Neuronal stem cell (in vitro differentiated cells): Measurements from ENCODE around the gene UROS.

ENCODE experiments used
- DNase-seq: peaks from one replicate; pipeline ENCODE4 v3.0.0-alpha.2; 2013; ENCODE audit warnings: low spot score
- H2AFZ ChIP-seq: one replicate; pipeline ENCODE4 v1.6.1; 2013; ENCODE audit warnings: mild to moderate bottlenecking, low read length, inconsistent platforms
- H2AK5ac ChIP-seq: 2 replicates; pipeline ENCODE4 v1.6.1; 2013; ENCODE audit warnings: low read depth, mild to moderate bottlenecking, inconsistent platforms, low read length, moderate library complexity, mixed read lengths
- H2BK120ac ChIP-seq: 2 replicates; pipeline ENCODE4 v1.6.1; 2013; ENCODE audit warnings: low read depth, mild to moderate bottlenecking, inconsistent platforms, low read length, moderate library complexity, mixed read lengths
- H2BK12ac ChIP-seq: one replicate; pipeline ENCODE4 v1.6.1; 2013; ENCODE audit warnings: low read length, inconsistent platforms
- H2BK15ac ChIP-seq: 2 replicates; pipeline ENCODE4 v1.6.1; 2013; ENCODE audit warnings: mild to moderate bottlenecking, low read length, inconsistent platforms, mixed read lengths
- H2BK5ac ChIP-seq: one replicate; pipeline ENCODE4 v1.6.1; 2013; ENCODE audit warnings: inconsistent platforms, mild to moderate bottlenecking, low read length, moderate library complexity
- H3K14ac ChIP-seq: one replicate; pipeline ENCODE4 v1.6.1; 2013; ENCODE audit warnings: low read length, inconsistent platforms
- H3K18ac ChIP-seq: 2 replicates; pipeline ENCODE4 v1.6.1; 2013; ENCODE audit warnings: low read length, inconsistent platforms
- H3K23ac ChIP-seq: 2 replicates; pipeline ENCODE4 v1.6.1; 2013; ENCODE audit warnings: low read depth, mild to moderate bottlenecking, mixed read lengths, low read length, inconsistent platforms; ENCODE audit not compliant: poor library complexity
- H3K27ac ChIP-seq: replicated peaks from 3 replicates; pipeline ENCODE4 v1.5.1; 2013; ENCODE audit warnings: low read length, inconsistent platforms
- H3K27me3 ChIP-seq, 3 experiments: 2 replicates each; pipeline ENCODE4 v1.6.1; 2013; ENCODE audit warnings: low read length in 3 of 3, mild to moderate bottlenecking in 2 of 3, inconsistent platforms in 1 of 3, low read depth in 1 of 3, mixed read lengths in 1 of 3, moderate library complexity in 1 of 3; ENCODE audit not compliant: control insufficient read depth in 3 of 3, insufficient read depth in 3 of 3
- H3K36me3 ChIP-seq, 2 donors: replicated peaks in 1 of 2; 2 replicates each; pipeline ENCODE4 v1.6.1; 2013; ENCODE audit warnings: low read length in 2 of 2; ENCODE audit not compliant: control insufficient read depth in 2 of 2, insufficient read depth in 2 of 2
- H3K4ac ChIP-seq: 2 replicates; pipeline ENCODE4 v1.6.1; 2013; ENCODE audit warnings: inconsistent platforms, mild to moderate bottlenecking, low read length, moderate library complexity
- H3K4me1 ChIP-seq, 2 donors: 1 replicate in 1 of 2; 2 replicates in 1 of 2; pipeline ENCODE4 v1.6.1; 2013; ENCODE audit warnings: low read length in 2 of 2, low read depth in 1 of 2; ENCODE audit not compliant: control insufficient read depth in 2 of 2, insufficient read depth in 1 of 2
- H3K4me2 ChIP-seq: one replicate; pipeline ENCODE4 v1.6.1; 2013; ENCODE audit warnings: mild to moderate bottlenecking, low read length, inconsistent platforms; ENCODE audit not compliant: insufficient read depth, poor library complexity, severe bottlenecking
- H3K4me3 ChIP-seq, 2 donors: 2 replicates each; pipeline ENCODE4 v1.5.1; 2013; ENCODE audit warnings: low read length in 2 of 2, mild to moderate bottlenecking in 2 of 2, inconsistent platforms in 1 of 2, moderate library complexity in 1 of 2
- H3K79me1 ChIP-seq: one replicate; pipeline ENCODE4 v1.6.1; 2013; ENCODE audit warnings: low read depth, mild to moderate bottlenecking, inconsistent platforms, low read length, moderate library complexity
- H3K9ac ChIP-seq: one replicate; pipeline ENCODE4 v1.6.1; 2013; ENCODE audit warnings: mild to moderate bottlenecking, low read depth, low read length, inconsistent platforms; ENCODE audit not compliant: poor library complexity
- H3K9me3 ChIP-seq, 2 donors: replicated peaks in 1 of 2; 2 replicates each; pipeline versions ENCODE3 to v1.6.1; 2013; ENCODE audit warnings: low read length in 2 of 2, mild to moderate bottlenecking in 2 of 2, inconsistent platforms in 1 of 2, low read depth in 1 of 2, mixed read lengths in 1 of 2, moderate library complexity in 1 of 2; ENCODE audit not compliant: control insufficient read depth in 2 of 2, insufficient read depth in 1 of 2
- H4K8ac ChIP-seq: one replicate; pipeline ENCODE4 v1.6.1; 2013; ENCODE audit warnings: low read depth, mild to moderate bottlenecking, inconsistent platforms, low read length, moderate library complexity
- H4K91ac ChIP-seq: one replicate; pipeline ENCODE4 v1.6.1; 2013; ENCODE audit warnings: low read length, low read depth, mild to moderate bottlenecking, inconsistent platforms; ENCODE audit not compliant: poor library complexity
- WGBS, 2 donors: extraction: QIAGEN DNeasy Blood & Tissue Kit; methylation state at CpG; one replicate each; pipeline ENCODE4 v1.1.7; 2013; ENCODE audit warnings: missing lambda C conversion rate in 2 of 2, mixed read lengths in 1 of 2; ENCODE audit not compliant: insufficient read length in 2 of 2, insufficient replicate concordance in 1 of 2; ENCODE audit errors: extremely low coverage in 2 of 2; 5-methylcytosine and 5-hydroxymethylcytosine counted together

The UROS gene

DNA sequence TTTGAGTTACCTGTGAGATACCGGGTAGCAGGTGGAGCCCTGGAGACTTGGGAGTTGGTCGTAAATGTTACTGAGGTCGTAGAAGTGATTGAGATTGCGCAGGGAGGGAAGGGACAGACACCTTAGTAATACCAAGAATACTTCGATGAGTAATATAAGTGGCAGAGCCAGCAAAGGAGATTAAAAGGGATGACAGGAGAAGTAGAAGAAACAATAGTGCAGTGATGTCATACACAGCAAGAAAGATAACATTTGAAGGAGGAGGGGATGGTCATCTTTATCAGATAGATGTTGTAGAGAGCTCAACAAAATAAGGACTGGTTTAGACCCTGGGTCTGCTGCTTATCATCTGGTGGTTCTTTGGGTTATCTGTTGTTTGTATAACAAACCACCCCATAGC, 5.3 kb upstream of the UROS start:
- no CpG with 5 or more reads among the region's 5 CpGs for WGBS, 2 donors

DNA sequence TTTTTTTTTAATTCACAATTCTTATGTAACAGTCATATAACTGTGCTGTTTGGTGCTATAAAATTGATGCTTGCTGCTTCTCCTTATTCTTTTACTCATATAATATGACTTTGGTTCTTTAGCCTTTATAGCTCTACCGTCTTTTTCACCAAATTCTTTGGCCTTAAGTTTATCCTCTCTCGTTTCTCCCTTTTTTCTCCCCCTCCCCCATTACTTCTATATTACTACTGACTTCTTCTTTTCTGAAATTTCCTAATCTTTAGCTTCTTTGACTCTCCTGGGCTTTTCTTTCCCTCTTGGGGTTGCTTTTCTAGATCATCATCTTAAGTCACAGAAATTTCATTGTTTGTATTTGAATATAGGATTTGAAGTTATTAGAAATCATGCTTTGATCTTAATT, 4.1 kb upstream of the UROS start:
- H3K36me3 ChIP-seq: peaks cover 18 to 75% of the 10 kb centered on the region in 2 donors
- H4K91ac ChIP-seq: no peak overlapping the region
- H2BK12ac ChIP-seq: no peak overlapping the region
- H3K9me3 ChIP-seq: no peaks in the 10 kb centered on the region
- no peak overlapping the region for H2BK15ac ChIP-seq
- H3K79me1 ChIP-seq: peaks cover 3% of the 10 kb centered on the region
- H4K8ac ChIP-seq: no peak overlapping the region
- no peak overlapping the region for H3K4me3 ChIP-seq
- H3K27ac ChIP-seq: no peak overlapping the region
- H2BK120ac ChIP-seq: no peak overlapping the region
- no peak overlapping the region for H3K9ac ChIP-seq
- H3K23ac ChIP-seq: no peak overlapping the region
- H3K18ac ChIP-seq: no peak overlapping the region
- H2BK5ac ChIP-seq: no peak overlapping the region
- no peak overlapping the region for H3K4ac ChIP-seq
- H3K14ac ChIP-seq: no peak overlapping the region
- peaks cover 1 to 3% of the 10 kb centered on the region in 2 donors for H3K4me1 ChIP-seq
- no peak overlapping the region for H2AK5ac ChIP-seq
- WGBS, 2 donors: 100% methylated on average over 1 of the region's 2 CpGs; no CpG with 5 or more reads in 1 of the 2 donors
- H3K27me3 ChIP-seq: no peaks in the 10 kb centered on the region
- DNase-seq: no peak
- no peak overlapping the region for H2AFZ ChIP-seq
- H3K4me2 ChIP-seq: no peak overlapping the region

More for the DNA sequence above, 5.3 kb upstream of the UROS start:
- Histone ChIP-seq H3K9ac (no peak overlapping the region), H3K9me3 (no peaks in the 10 kb centered on the region), H4K8ac (no peak overlapping the region), H3K36me3 (peaks cover 22 to 87% of the 10 kb centered on the region in 2 donors), H3K23ac (no peak overlapping the region), H3K27ac (no peak overlapping the region), H2BK12ac (no peak overlapping the region), H2BK15ac (no peak overlapping the region), H3K79me1 (no peaks in the 10 kb centered on the region), H3K4me1 (peaks cover 1 to 3% of the 10 kb centered on the region in 2 donors), H3K4ac (no peak overlapping the region), H2AFZ (no peak overlapping the region), H3K18ac (no peak overlapping the region), H2AK5ac (no peak overlapping the region), H4K91ac (no peak overlapping the region), H3K4me2 (no peak overlapping the region), H3K4me3 (no peak overlapping the region), H2BK5ac (no peak overlapping the region), H3K27me3 (no peaks in the 10 kb centered on the region), H2BK120ac (no peak overlapping the region), H3K14ac (no peak overlapping the region)
- DNase-seq: no peak

DNA sequence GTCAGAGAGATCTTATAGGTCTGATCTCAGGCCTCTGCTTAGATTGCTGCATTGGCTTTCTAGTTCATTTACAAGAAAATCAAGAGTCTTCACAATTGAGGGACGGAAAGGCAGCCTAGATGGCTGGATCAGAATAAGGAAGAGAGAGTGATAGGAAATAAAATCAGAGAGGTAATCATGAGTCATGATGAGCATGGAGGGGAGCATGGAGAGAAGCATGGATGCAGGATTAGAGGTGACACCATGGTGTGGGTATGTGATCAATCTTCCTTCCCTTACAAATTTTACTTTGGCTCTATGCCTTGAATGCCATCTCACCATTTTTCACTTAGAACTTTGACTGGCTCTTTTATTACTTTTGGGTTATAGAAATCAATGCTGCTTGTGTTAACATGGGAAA, 1.7 kb upstream of the UROS start:
- no peak overlapping the region for H2BK12ac ChIP-seq
- no peak overlapping the region for H3K14ac ChIP-seq
- no peaks in the 10 kb centered on the region for H3K27me3 ChIP-seq
- peaks cover 12 to 62% of the 10 kb centered on the region in 2 donors for H3K36me3 ChIP-seq
- no peak overlapping the region for H2BK15ac ChIP-seq
- no peak overlapping the region for H3K4ac ChIP-seq
- no peaks in the 10 kb centered on the region for H3K9me3 ChIP-seq
- no peak overlapping the region for H4K8ac ChIP-seq
- no peak overlapping the region for H2AK5ac ChIP-seq
- no peak overlapping the region for H3K23ac ChIP-seq
- H3K18ac ChIP-seq: no peak overlapping the region
- H4K91ac ChIP-seq: no peak overlapping the region
- H2AFZ ChIP-seq: no peak overlapping the region
- no peak overlapping the region for H3K27ac ChIP-seq
- H3K4me2 ChIP-seq: peak overlapping the region; percentile 82
- H3K9ac ChIP-seq: no peak overlapping the region
- H2BK5ac ChIP-seq: no peak overlapping the region
- peaks cover 1 to 3% of the 10 kb centered on the region in 2 donors for H3K4me1 ChIP-seq
- no peak overlapping the region for H2BK120ac ChIP-seq
- DNase-seq: no peak
- no CpG with 5 or more reads among the region's 1 CpG for WGBS, 2 donors
- peak overlapping the region in 1 of 2 donors; percentile 71 for H3K4me3 ChIP-seq
- peaks cover 3% of the 10 kb centered on the region for H3K79me1 ChIP-seq

DNA sequence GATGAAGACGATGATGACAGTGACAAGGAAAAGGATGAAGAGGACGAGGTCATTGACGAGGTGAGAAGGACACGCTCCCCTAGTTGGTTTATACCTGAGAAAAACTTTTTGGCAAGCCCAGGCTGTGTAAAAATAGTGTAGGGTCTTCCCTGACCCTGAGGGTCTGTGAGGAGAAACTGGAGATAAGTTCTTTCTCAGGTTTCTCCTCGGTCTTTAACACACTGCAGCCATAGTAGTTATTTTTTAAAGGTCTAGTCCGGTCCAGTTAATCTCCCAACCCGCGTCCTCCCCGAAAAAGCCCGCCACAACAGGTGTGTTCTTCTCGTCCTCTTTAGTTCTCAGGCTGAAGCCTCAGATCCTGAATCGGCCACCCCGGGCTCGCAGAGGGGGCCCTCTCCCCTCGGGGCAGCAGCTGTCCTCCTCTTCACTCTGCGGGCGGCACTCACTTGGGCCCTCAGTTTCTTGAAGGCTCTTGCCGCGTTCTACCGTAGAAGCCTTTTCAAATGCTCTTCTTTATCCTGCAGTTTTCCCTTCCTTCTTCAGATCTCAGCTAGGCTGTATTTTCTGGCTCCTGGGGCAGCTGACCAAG, 699 bp upstream of the UROS start:
- no peak for DNase-seq
- no peak overlapping the region for H3K14ac ChIP-seq

More for the DNA sequence above, 699 bp upstream of the UROS start:
- no peak overlapping the region for H3K4ac ChIP-seq
- no peak overlapping the region for H2BK15ac ChIP-seq
- peaks cover 8 to 52% of the 10 kb centered on the region in 2 donors for H3K36me3 ChIP-seq
- WGBS, 2 donors: no CpG with 5 or more reads among the region's 20 CpGs
- H4K8ac ChIP-seq: no peak overlapping the region
- no peak overlapping the region for H2BK120ac ChIP-seq
- H3K9ac ChIP-seq: peak overlapping the region; percentile 96
- H3K23ac ChIP-seq: peak overlapping the region; percentile 66
- no peak overlapping the region for H4K91ac ChIP-seq
- peak overlapping the region; percentile 82 for H3K4me2 ChIP-seq
- H2BK12ac ChIP-seq: no peak overlapping the region
- H2AFZ ChIP-seq: peak overlapping the region; percentile 90
- no peak overlapping the region for H3K27ac ChIP-seq
- H2BK5ac ChIP-seq: peak overlapping the region; percentile 69
- no peak overlapping the region for H2AK5ac ChIP-seq
- H3K27me3 ChIP-seq: no peaks in the 10 kb centered on the region
- peaks cover 3% of the 10 kb centered on the region for H3K79me1 ChIP-seq
- H3K18ac ChIP-seq: peak overlapping the region; percentile 68
- peaks cover 1 to 3% of the 10 kb centered on the region in 2 donors for H3K4me1 ChIP-seq
- no peaks in the 10 kb centered on the region for H3K9me3 ChIP-seq
- H3K4me3 ChIP-seq: peak overlapping the region; percentile 71 to 91
